GM18870 (cell line): Measurements from ENCODE around the gene XG.

Experiments used
- ATAC-seq: cut with Tn5 transposase; IDR thresholded peaks from one replicate; pipeline ENCODE4 v1.9.1; 2021; ENCODE audit warnings: moderate library complexity; ENCODE audit not compliant: unreplicated experiment

Gene XG

GRCh38 chrX:2817036-2817435, 65.2 kb downstream of the XG start:
- no peak for ATAC-seq

GRCh38 chrX:2819345-2820135, 67.7 kb downstream of the XG start:
- no peak for ATAC-seq

- ATAC-seq: no peak
Observed at GRCh38 chrX:2820136-2820771, 68.4 kb downstream of the XG start.

- ATAC-seq: no peak
Observed at GRCh38 chrX:2823795-2824386, 72.1 kb downstream of the XG start.

- no peak for ATAC-seq
Observed at GRCh38 chrX:2824886-2825285, 73.0 kb downstream of the XG start.

GRCh38 chrX:2828344-2828958, 76.6 kb downstream of the XG start, which contains the start of gene GYG2:
GYG2 (plus strand) TSS chrX:2828930; CDS start chrX:2830189, 1,259 bp downstream.
- no peak for ATAC-seq

GRCh38 chrX:2828959-2829411, 77.1 kb downstream of the XG start:
- ATAC-seq: no peak

GRCh38 chrX:2829469-2830246, 77.8 kb downstream of the XG start:
- ATAC-seq: no peak

- no peak for ATAC-seq
Observed at GRCh38 chrX:2831471-2832228, 79.8 kb downstream of the XG start.

GRCh38 chrX:2837961-2838360, 86.1 kb downstream of the XG start:
- ATAC-seq: no peak

- ATAC-seq: no peak
Observed at GRCh38 chrX:2840961-2841360, 89.1 kb downstream of the XG start.

- no peak for ATAC-seq
Observed at GRCh38 chrX:2841537-2841936, 89.7 kb downstream of the XG start.

GRCh38 chrX:2846992-2847391, 95.2 kb downstream of the XG start:
- no peak for ATAC-seq

- no peak for ATAC-seq
Observed at GRCh38 chrX:2848871-2849301, 97.0 kb downstream of the XG start.

GRCh38 chrX:2854918-2855317, 103.1 kb downstream of the XG start:
- ATAC-seq: no peak

GRCh38 chrX:2855761-2856160, 103.9 kb downstream of the XG start:
- ATAC-seq: no peak

GRCh38 chrX:2857566-2857965, 105.7 kb downstream of the XG start:
- no peak for ATAC-seq

- no peak for ATAC-seq
Observed at GRCh38 chrX:2859197-2859797, 107.5 kb downstream of the XG start.

GRCh38 chrX:2862404-2862803, 110.6 kb downstream of the XG start:
- ATAC-seq: no peak

- ATAC-seq: no peak
Observed at GRCh38 chrX:2863646-2864045, 111.8 kb downstream of the XG start.
